ENCODE data around the gene GSG1L.

GRCh38 chr16:27860091-27860490 lies 203.4 kb downstream of the GSG1L start:
- TF ChIP-seq CTCF (IDR thresholded peaks at IDR 0.05 in 2 of 3, conservative IDR thresholded peaks at IDR 0.05 in 1 of 3; ENCODE audit: insufficient read depth in 2 of 3, low read depth in 1 of 3, low read length in 3 of 3) (no peak), SMARCC2 (IDR thresholded peaks at IDR 0.05; ENCODE audit: low read depth) (no peak), ZNF740 (CRISPR knock-in tag; IDR thresholded peaks at IDR 0.05) (no peak), ZNF740 (tag; IDR thresholded peaks at IDR 0.05) (no peak), CREBBP (IDR thresholded peaks at IDR 0.05; ENCODE audit: low read depth, low read length) (no peak), ZBTB43 (CRISPR knock-in tag; IDR thresholded peaks at IDR 0.05) (no peak), GATA2 (CRISPR knock-in tag; IDR thresholded peaks at IDR 0.05) (no peak)

Measured in K562 (cell line).